HEK293 (cell line): ENCODE data around the gene CATSPER1.

Experiments used
- ZNF121 ChIP-seq: fragments of 450-650 bp; formaldehyde crosslinking; IDR thresholded peaks from 2 replicates; pipeline ENCODE4 v1.5.1; 2016; ENCODE audit warnings: missing biosample characterization, missing genetic modification characterization
- TF ChIP-seq, protein P1 (sequence below): sonication (generic); formaldehyde crosslinking; IDR thresholded peaks from 2 replicates; pipeline ENCODE4 v1.8.1; 2022; ENCODE audit warnings: mild to moderate bottlenecking, moderate library complexity, missing genetic modification reagents

DNA sequence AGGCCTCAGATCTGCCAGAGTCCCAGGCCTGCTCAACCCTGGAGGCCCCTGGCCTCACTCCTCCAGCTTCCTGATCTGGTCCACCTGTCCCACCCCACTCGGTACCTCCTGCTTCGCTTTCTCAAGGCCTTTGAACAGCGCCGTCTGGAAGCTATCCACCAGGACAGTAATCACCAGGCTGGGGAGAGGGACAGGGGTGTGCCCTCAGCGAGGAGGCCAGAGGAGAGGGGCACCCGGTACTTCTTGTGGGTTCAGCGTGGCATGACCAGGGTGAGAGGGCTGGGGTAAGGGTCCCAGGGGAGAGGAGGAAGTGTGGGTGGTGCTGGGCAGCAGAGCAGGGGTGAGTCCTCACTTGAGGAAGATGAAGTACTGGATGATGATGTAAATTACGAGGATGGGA is 6.1 kb downstream of the CATSPER1 start:
- TF ChIP-seq, protein P1, sequence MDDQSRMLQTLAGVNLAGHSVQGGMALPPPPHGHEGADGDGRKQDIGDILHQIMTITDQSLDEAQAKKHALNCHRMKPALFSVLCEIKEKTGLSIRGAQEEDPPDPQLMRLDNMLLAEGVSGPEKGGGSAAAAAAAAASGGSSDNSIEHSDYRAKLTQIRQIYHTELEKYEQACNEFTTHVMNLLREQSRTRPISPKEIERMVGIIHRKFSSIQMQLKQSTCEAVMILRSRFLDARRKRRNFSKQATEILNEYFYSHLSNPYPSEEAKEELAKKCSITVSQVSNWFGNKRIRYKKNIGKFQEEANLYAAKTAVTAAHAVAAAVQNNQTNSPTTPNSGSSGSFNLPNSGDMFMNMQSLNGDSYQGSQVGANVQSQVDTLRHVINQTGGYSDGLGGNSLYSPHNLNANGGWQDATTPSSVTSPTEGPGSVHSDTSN (CRISPR knock-in tag) = no peak
- no peak for TF ChIP-seq ZNF121 (tag by site-specific recombination)
